ENCODE data around the gene KRT25.

Gene KRT25

GRCh38 chr17:40791111-40791510 is 36.0 kb upstream of the KRT25 start:
- Histone ChIP-seq H3K4me3 (ENCODE audit: low read depth, low read length) (no peak overlapping the region), H3K9me3 (ENCODE audit: control insufficient read depth, low read length) (no peaks in the 10 kb centered on the region), H3K4me2 (ENCODE audit: low read length) (no peak overlapping the region), H3K4me1 (no peaks in the 10 kb centered on the region), H3K79me2 (no peaks in the 10 kb centered on the region), H3K9ac (no peak overlapping the region), H3K27me3 (ENCODE audit: control insufficient read depth, insufficient read depth, low read length) (no peaks in the 10 kb centered on the region), H3K36me3 (ENCODE audit: control insufficient read depth, insufficient read depth, low read length) (no peaks in the 10 kb centered on the region), H2AFZ (no peak overlapping the region), H3K27ac (no peak overlapping the region)
- TF ChIP-seq CTCF (IDR thresholded peaks at IDR 0.05) = no peak

- Histone ChIP-seq H3K4me2 (ENCODE audit: low read length) (no peak within 1 kb of the TSS), H3K4me1 (no peaks in the 10 kb centered on the region), H3K36me3 (ENCODE audit: control insufficient read depth, insufficient read depth, low read length) (no peaks in the 10 kb centered on the region), H3K4me3 (ENCODE audit: low read depth, low read length) (no peak within 1 kb of the TSS), H3K27ac (no peak within 1 kb of the TSS), H2AFZ (no peak within 1 kb of the TSS), H3K9ac (no peak within 1 kb of the TSS), H3K27me3 (ENCODE audit: control insufficient read depth, insufficient read depth, low read length) (no peaks in the 10 kb centered on the region), H3K9me3 (ENCODE audit: control insufficient read depth, low read length) (no peaks in the 10 kb centered on the region), H3K79me2 (no peaks in the 10 kb centered on the region)
- no peak for TF ChIP-seq CTCF (IDR thresholded peaks at IDR 0.05)
Observed at GRCh38 chr17:40782450-40782849, 27.3 kb upstream of the KRT25 start, which contains the start of gene KRT27. Gene KRT27 (minus strand): TSS chr17:40782550. CDS start chr17:40782493, 57 bp downstream.

GRCh38 chr17:40779181-40779909 is 24.2 kb upstream of the KRT25 start:
- Histone ChIP-seq H3K4me3 (ENCODE audit: low read depth, low read length) (no peak overlapping the region), H3K4me2 (ENCODE audit: low read length) (no peak overlapping the region), H3K36me3 (ENCODE audit: control insufficient read depth, insufficient read depth, low read length) (no peaks in the 10 kb centered on the region), H3K4me1 (no peaks in the 10 kb centered on the region), H3K9ac (no peak overlapping the region), H3K27me3 (ENCODE audit: control insufficient read depth, insufficient read depth, low read length) (no peaks in the 10 kb centered on the region), H2AFZ (no peak overlapping the region), H3K79me2 (no peaks in the 10 kb centered on the region), H3K9me3 (ENCODE audit: control insufficient read depth, low read length) (no peaks in the 10 kb centered on the region), H3K27ac (no peak overlapping the region)
- no peak for TF ChIP-seq CTCF (IDR thresholded peaks at IDR 0.05)

GRCh38 chr17:40778461-40778860 is 23.3 kb upstream of the KRT25 start:
- Histone ChIP-seq H3K9me3 (ENCODE audit: control insufficient read depth, low read length) (no peaks in the 10 kb centered on the region), H3K4me1 (no peaks in the 10 kb centered on the region), H2AFZ (no peak overlapping the region), H3K79me2 (no peaks in the 10 kb centered on the region), H3K4me2 (ENCODE audit: low read length) (no peak overlapping the region), H3K27me3 (ENCODE audit: control insufficient read depth, insufficient read depth, low read length) (no peaks in the 10 kb centered on the region), H3K9ac (no peak overlapping the region), H3K4me3 (ENCODE audit: low read depth, low read length) (no peak overlapping the region), H3K36me3 (ENCODE audit: control insufficient read depth, insufficient read depth, low read length) (no peaks in the 10 kb centered on the region), H3K27ac (no peak overlapping the region)
- no peak for TF ChIP-seq CTCF (IDR thresholded peaks at IDR 0.05)

- H3K9ac ChIP-seq = no peak overlapping the region
- no peaks in the 10 kb centered on the region for H3K27me3 ChIP-seq (ENCODE audit: control insufficient read depth, insufficient read depth, low read length)
- no peak for TF ChIP-seq CTCF (IDR thresholded peaks at IDR 0.05)
Observed at GRCh38 chr17:40777971-40778370, 22.8 kb upstream of the KRT25 start.

More at GRCh38 chr17:40777971-40778370, 22.8 kb upstream of the KRT25 start:
- H3K9me3 ChIP-seq (ENCODE audit: control insufficient read depth, low read length) = no peaks in the 10 kb centered on the region
- no peak overlapping the region for H3K27ac ChIP-seq
- H3K4me2 ChIP-seq (ENCODE audit: low read length) = no peak overlapping the region
- H3K36me3 ChIP-seq (ENCODE audit: control insufficient read depth, insufficient read depth, low read length) = no peaks in the 10 kb centered on the region
- H3K4me1 ChIP-seq = no peaks in the 10 kb centered on the region
- no peak overlapping the region for H3K4me3 ChIP-seq (ENCODE audit: low read depth, low read length)
- no peak overlapping the region for H2AFZ ChIP-seq
- H3K79me2 ChIP-seq = no peaks in the 10 kb centered on the region

Data from parathyroid adenoma (tissue), 2 donors.